HG03103 (cell line): ENCODE results near the gene ZBTB34.
A peak's percentile ranks its signal among the peaks of the same experiment; 100 is the strongest.

ENCODE experiments used
- ATAC-seq: cut with Tn5 transposase; IDR thresholded peaks from one replicate; pipeline ENCODE4 v1.9.1; 2021; ENCODE audit warnings: low read depth; ENCODE audit not compliant: unreplicated experiment

Gene ZBTB34

GRCh38 chr9:126875756-126876510 is 15.5 kb downstream of the ZBTB34 start:
- no peak for ATAC-seq

GRCh38 chr9:126876531-126876930 is 16.1 kb downstream of the ZBTB34 start:
- ATAC-seq: no peak

- ATAC-seq: no peak
Measured at GRCh38 chr9:126877418-126877817, 17.0 kb downstream of the ZBTB34 start.

GRCh38 chr9:126879288-126879687 is 18.8 kb downstream of the ZBTB34 start:
- ATAC-seq: no peak

GRCh38 chr9:126880226-126880946 is 19.9 kb downstream of the ZBTB34 start:
- ATAC-seq: no peak

- ATAC-seq: no peak
Measured at GRCh38 chr9:126880947-126881332, 20.5 kb downstream of the ZBTB34 start.

- no peak for ATAC-seq
Measured at GRCh38 chr9:126882746-126883145, 22.3 kb downstream of the ZBTB34 start.

GRCh38 chr9:126883636-126884035 is 23.2 kb downstream of the ZBTB34 start:
- no peak for ATAC-seq

- no peak for ATAC-seq
Measured at GRCh38 chr9:126885131-126885641, 24.7 kb downstream of the ZBTB34 start.

- no peak for ATAC-seq
Measured at GRCh38 chr9:126886034-126886822, 25.8 kb downstream of the ZBTB34 start.

- no peak for ATAC-seq
Measured at GRCh38 chr9:126886897-126887296, 26.5 kb downstream of the ZBTB34 start.

- no peak for ATAC-seq
Measured at GRCh38 chr9:126891676-126892075, 31.2 kb downstream of the ZBTB34 start.

GRCh38 chr9:126893079-126893478 is 32.6 kb downstream of the ZBTB34 start:
- ATAC-seq: no peak

GRCh38 chr9:126894052-126894603 is 33.7 kb downstream of the ZBTB34 start:
- ATAC-seq: no peak

GRCh38 chr9:126902210-126902609 is 41.8 kb downstream of the ZBTB34 start:
- ATAC-seq: no peak

GRCh38 chr9:126904586-126904985 is 44.1 kb downstream of the ZBTB34 start:
- no peak for ATAC-seq

GRCh38 chr9:126906091-126906490 is 45.7 kb downstream of the ZBTB34 start:
- no peak for ATAC-seq

GRCh38 chr9:126907058-126907457 is 46.6 kb downstream of the ZBTB34 start:
- no peak for ATAC-seq

GRCh38 chr9:126914458-126915280 is 54.2 kb downstream of the ZBTB34 start, which contains the start of gene RALGPS1:
TSS of gene RALGPS1 (plus strand) at chr9:126914782. CDS start at chr9:126962290, 47,508 bp downstream.
- peak; percentile 91 for ATAC-seq
